Epithelial cell of esophagus (primary cell): ENCODE measurements around the gene ME3.

Experiments used
- DNase-seq: peaks from one replicate; pipeline ENCODE4 v3.0.0; 2010; ENCODE audit warnings: low read depth
- H3K4me3 ChIP-seq: 2 replicates; pipeline ENCODE4 v1.5.1; 2011; ENCODE audit warnings: mild to moderate bottlenecking, low read length, control low read depth
- TF ChIP-seq, protein P1 (sequence below): IDR thresholded peaks from 2 replicates; pipeline ENCODE4 v1.5.1; 2011; ENCODE audit warnings: low read depth, mild to moderate bottlenecking, low read length, control low read depth, inconsistent platforms; ENCODE audit not compliant: insufficient read depth; ENCODE audit errors: missing control alignments

ME3 gene

DNA sequence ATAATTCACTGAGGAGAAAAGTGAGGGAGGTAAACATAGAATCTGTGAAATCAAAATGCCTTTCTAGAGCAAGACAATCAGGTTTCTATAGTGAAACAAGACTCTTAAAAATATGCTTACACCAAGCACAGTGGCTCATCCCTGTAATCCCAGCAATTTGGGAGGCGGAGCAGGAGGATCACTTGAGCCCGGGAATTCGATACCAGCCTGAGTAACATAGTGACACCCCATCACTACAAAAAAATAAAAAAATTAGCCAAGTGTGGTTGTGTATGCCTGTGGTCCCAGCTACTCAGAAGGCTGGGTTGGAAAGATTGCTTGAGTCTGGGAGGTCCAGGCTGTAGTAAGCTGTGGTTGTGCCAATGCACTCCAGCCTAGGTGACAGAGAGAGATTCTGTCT is 43.2 kb upstream of the ME3 start:
- no peak for DNase-seq
- no peak overlapping the region for H3K4me3 ChIP-seq
- TF ChIP-seq, protein P1, sequence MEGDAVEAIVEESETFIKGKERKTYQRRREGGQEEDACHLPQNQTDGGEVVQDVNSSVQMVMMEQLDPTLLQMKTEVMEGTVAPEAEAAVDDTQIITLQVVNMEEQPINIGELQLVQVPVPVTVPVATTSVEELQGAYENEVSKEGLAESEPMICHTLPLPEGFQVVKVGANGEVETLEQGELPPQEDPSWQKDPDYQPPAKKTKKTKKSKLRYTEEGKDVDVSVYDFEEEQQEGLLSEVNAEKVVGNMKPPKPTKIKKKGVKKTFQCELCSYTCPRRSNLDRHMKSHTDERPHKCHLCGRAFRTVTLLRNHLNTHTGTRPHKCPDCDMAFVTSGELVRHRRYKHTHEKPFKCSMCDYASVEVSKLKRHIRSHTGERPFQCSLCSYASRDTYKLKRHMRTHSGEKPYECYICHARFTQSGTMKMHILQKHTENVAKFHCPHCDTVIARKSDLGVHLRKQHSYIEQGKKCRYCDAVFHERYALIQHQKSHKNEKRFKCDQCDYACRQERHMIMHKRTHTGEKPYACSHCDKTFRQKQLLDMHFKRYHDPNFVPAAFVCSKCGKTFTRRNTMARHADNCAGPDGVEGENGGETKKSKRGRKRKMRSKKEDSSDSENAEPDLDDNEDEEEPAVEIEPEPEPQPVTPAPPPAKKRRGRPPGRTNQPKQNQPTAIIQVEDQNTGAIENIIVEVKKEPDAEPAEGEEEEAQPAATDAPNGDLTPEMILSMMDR: no peak

DNA sequence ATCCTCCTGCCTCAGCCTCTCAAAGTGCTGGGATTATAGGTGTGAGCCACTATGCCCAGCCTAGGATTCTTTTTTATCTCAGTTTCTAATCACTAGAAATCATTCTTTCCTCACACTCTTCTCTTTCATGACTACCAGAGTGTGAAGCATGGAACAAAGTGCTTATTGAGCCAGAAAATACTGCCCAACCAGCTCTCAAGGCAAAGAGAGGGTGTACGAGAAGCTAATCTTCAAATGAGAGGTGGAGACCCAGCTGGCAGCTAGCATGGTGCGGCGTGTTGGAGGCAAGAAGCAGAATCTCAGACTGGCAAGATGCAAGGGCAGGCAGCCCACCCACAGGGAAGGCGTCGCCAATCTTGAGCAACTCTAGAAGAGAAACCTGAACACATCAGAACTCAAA is 41.1 kb upstream of the ME3 start:
- TF ChIP-seq, protein P1: no peak
- no peak overlapping the region for H3K4me3 ChIP-seq
- DNase-seq: no peak

DNA sequence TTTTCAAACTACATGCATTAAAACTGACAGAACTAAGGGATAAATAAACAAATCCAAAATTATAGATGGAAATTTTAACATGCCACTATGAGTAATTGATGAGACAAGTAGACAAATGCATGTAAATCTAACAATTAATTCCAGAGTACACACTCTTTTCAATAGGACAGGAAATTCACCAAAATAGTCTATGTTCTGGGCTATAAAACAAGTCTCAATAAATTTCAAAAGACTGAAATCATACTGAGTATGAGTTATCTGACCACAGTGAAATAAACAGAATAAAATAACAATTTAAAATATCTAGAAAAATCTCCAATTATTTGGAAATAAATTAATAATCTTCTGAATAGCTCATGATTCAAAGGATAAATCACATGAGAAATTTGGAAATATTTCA is 38.5 kb upstream of the ME3 start:
- DNase-seq: no peak
- no peak overlapping the region for H3K4me3 ChIP-seq
- TF ChIP-seq, protein P1: no peak

DNA sequence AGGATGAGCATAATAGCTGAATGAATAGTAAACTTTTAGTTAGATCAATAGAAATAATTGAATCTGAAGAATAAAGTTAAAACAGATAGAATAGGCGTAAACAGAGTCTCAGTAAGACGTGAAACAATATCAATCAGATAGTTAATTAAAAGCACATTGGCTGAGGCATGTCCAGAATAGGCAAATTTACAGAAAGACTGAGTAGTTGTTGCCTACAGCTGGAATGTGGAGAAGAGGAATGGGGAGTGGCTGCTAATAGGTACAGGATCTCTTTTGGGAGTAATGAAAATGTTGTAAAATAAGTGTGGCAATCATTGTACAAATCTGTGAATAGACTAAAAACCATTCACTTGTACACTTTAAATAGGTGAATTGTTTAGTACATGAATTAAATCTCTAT is 36.3 kb upstream of the ME3 start:
- DNase-seq: no peak
- no peak overlapping the region for H3K4me3 ChIP-seq
- TF ChIP-seq, protein P1: no peak

DNA sequence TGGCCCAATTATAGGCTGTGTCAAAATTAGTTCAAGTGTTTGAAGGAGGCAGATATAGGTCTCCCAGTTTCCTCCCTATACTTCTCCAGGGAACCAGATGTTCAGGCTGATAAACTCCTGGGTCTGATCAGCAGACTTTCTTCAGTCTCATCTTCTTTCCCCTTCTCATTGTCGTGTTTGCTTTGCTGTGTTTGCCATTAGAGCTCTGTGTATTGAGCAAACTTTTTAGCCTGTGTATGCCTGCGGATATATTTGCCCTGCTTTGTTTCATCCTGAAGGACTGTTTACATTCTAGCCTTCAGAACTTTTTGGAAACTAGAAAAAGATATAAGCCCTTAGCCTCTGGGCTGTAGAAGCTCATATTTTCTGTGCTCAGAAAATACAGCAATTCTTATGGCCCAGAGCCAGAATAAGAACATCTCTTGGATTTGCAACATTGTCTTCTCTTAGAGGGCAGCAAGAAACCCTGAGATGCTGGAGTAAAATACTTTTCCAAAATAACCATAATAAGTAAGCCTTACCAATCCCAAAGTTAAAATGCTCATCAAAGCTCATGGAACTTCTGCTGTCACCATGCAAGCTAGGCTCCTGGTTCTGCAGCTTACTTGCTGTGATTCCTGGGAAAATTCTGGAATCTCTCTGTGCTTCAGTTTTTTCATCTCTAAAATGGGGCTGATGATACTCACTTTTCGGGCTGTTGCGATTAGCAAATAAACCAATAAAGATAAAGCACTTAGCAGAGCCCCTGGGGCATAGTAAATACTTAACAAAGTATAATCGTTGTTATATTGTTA is 34.1 kb upstream of the ME3 start:
- H3K4me3 ChIP-seq: no peak overlapping the region
- no peak for DNase-seq
- TF ChIP-seq, protein P1: no peak

DNA sequence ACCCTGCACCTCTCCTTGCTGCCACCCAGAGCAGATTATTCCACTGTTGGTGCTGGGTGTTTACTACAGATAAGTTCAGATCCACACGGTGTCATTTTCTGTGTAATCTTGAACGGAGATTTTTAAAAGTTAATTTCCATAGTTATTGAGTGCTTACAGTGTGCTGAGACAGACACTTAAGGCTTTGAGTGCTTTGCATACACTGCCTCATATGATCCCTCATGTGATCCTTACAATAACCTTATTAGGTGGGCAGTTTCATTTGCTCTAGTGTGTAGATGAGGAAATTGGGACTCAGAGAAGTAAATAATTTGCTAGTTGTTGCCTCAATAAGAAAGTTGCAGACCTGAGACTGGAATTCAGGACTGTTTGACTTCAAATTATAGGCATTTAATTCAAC is 32.3 kb upstream of the ME3 start:
- TF ChIP-seq, protein P1: no peak
- no peak for DNase-seq
- H3K4me3 ChIP-seq: no peak overlapping the region

DNA sequence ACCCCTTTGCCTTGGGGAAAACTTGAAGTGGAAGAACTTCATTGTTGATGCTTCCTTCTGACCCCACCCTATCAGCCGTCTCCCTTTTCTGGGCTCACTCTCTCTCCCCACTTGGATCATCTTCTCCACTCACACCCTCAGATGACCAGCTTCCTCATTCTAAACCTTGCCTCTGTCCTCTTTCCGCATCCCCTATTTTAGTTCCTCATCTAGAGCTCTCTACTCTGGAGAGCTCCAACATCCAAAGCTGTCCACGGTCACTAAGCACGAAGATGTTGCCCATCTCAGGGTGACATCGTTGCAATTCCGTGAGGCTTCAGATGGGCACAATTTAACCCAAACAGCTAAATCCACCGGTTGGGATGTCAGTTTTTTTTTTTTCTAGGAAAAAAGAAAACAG is 31.6 kb upstream of the ME3 start:
- DNase-seq: no peak
- TF ChIP-seq, protein P1: no peak
- H3K4me3 ChIP-seq: no peak overlapping the region
